Lower lobe of right lung (tissue), 2 donors: ENCODE results near the gene AFF3. TPM values are rescaled to one million over a fixed set of nuclear protein-coding genes. Genes with fewer than 3 reads are reported as not detected.

ENCODE experiments used
- ATAC-seq, 2 donors: fragments of 200-7000 bp; cut with Tn5 transposase; one replicate each; pipeline ENCODE4 v1.9.1; 2020 to 2022; ENCODE audit warnings: mild to moderate bottlenecking in 2 of 2, moderate library complexity in 2 of 2
- DNase-seq: peaks from one replicate; pipeline ENCODE4 v3.0.0-alpha.2; 2020
- H3K27ac ChIP-seq: fragments of 200-600 bp; one replicate; pipeline ENCODE4 v1.8.0; 2022
- H3K27me3 ChIP-seq: fragments of 200-600 bp; one replicate; pipeline ENCODE4 v1.8.0; 2022; ENCODE audit warnings: low read depth
- H3K36me3 ChIP-seq: fragments of 200-600 bp; one replicate; pipeline ENCODE4 v1.8.0; 2022; ENCODE audit warnings: mild to moderate bottlenecking
- H3K4me1 ChIP-seq: fragments of 200-600 bp; one replicate; pipeline ENCODE4 v1.8.0; 2022
- H3K4me3 ChIP-seq: fragments of 200-600 bp; one replicate; pipeline ENCODE4 v1.8.0; 2022; ENCODE audit warnings: mild to moderate bottlenecking
- H3K9me3 ChIP-seq: fragments of 200-600 bp; one replicate; pipeline ENCODE4 v1.8.0; 2022
- CTCF ChIP-seq: fragments of 200-600 bp; IDR thresholded peaks from one replicate; pipeline ENCODE4 v1.8.0; 2022; ENCODE audit warnings: antibody characterized with exemption, mild to moderate bottlenecking
- intact Hi-C: fragments of 100-400 bp; cut with DNase I; formaldehyde crosslinking; loops from one replicate; pipeline ENCODE4 v1.11.0; 2022
- total RNA-seq: library from RNA; stranded (reverse); fragmentation: NEBNext Ultra II Directional; extraction: Animal tissue kit (Norgen Biotek cat#: 25700); gene quantifications from one replicate; pipeline ENCODE4 v1.2.1, GENCODE V29; 2021
- donor health status: DM: no; HTN: yes; CAD: no; lungs with severe emphysema.

Gene AFF3
- total RNA-seq, 1 donor from 2014 or later = 57.3 TPM

- ATAC-seq (no peak), DNase-seq (no peak)
- intact Hi-C loops = no loop called here
- TF ChIP-seq CTCF = no peak
- no peaks in the 10 kb centered on the region for H3K9me3 ChIP-seq
- no peaks in the 10 kb centered on the region for H3K27me3 ChIP-seq
- no peaks in the 10 kb centered on the region for H3K36me3 ChIP-seq
- no peak overlapping the region for H3K27ac ChIP-seq
- no peak overlapping the region for H3K4me3 ChIP-seq
- peaks cover under 1% of the 10 kb centered on the region for H3K4me1 ChIP-seq
These were observed 36.5 kb upstream of the AFF3 start for GRCh38 chr2:100178864-100179263.

GRCh38 chr2:100178085-100178788, 35.8 kb upstream of the AFF3 start:
- DNase-seq (no peak), ATAC-seq (peak; percentile 51 to 56)
- Histone ChIP-seq H3K4me3 (no peak overlapping the region), H3K27ac (no peak overlapping the region), H3K9me3 (no peaks in the 10 kb centered on the region), H3K4me1 (no peaks in the 10 kb centered on the region), H3K36me3 (no peaks in the 10 kb centered on the region), H3K27me3 (no peaks in the 10 kb centered on the region)
- intact Hi-C loops = no loop called here
- TF ChIP-seq CTCF = peak; percentile 24

GRCh38 chr2:100176925-100177324, 34.5 kb upstream of the AFF3 start:
- Histone ChIP-seq H3K9me3 (no peaks in the 10 kb centered on the region), H3K36me3 (no peaks in the 10 kb centered on the region), H3K4me3 (no peak overlapping the region), H3K27ac (no peak overlapping the region), H3K4me1 (no peaks in the 10 kb centered on the region), H3K27me3 (no peaks in the 10 kb centered on the region)
- DNase-seq = no peak
- no peak for TF ChIP-seq CTCF
- intact Hi-C loops = no loop called here
- no peak for ATAC-seq

- H3K27me3 ChIP-seq = no peaks in the 10 kb centered on the region
- no peak for DNase-seq
- no peak overlapping the region for H3K27ac ChIP-seq
These were observed 31.6 kb upstream of the AFF3 start for GRCh38 chr2:100174026-100174431.

GRCh38 chr2:100166701-100167100, 24.3 kb upstream of the AFF3 start:
- H3K27me3 ChIP-seq = no peaks in the 10 kb centered on the region
- no peak overlapping the region for H3K27ac ChIP-seq
- H3K4me1 ChIP-seq = no peaks in the 10 kb centered on the region
- no peak for TF ChIP-seq CTCF
- intact Hi-C loops = no loop called here
- peaks cover 8% of the 10 kb centered on the region for H3K9me3 ChIP-seq
- no peaks in the 10 kb centered on the region for H3K36me3 ChIP-seq
- ATAC-seq = no peak
- no peak overlapping the region for H3K4me3 ChIP-seq
- no peak for DNase-seq

More at GRCh38 chr2:100174026-100174431, 31.6 kb upstream of the AFF3 start:
- no peaks in the 10 kb centered on the region for H3K4me1 ChIP-seq
- no peak for ATAC-seq
- no peaks in the 10 kb centered on the region for H3K36me3 ChIP-seq
- H3K9me3 ChIP-seq = no peaks in the 10 kb centered on the region
- no peak for TF ChIP-seq CTCF
- intact Hi-C loops = no loop called here
- no peak overlapping the region for H3K4me3 ChIP-seq
